ENCODE results near the gene DERL3. TPM values are rescaled to one million over a fixed set of nuclear protein-coding genes. Genes with fewer than 3 reads are reported as not detected.

DERL3 gene
- total RNA-seq, 1 experiment from 2014 or later: 9.8 TPM

DNA sequence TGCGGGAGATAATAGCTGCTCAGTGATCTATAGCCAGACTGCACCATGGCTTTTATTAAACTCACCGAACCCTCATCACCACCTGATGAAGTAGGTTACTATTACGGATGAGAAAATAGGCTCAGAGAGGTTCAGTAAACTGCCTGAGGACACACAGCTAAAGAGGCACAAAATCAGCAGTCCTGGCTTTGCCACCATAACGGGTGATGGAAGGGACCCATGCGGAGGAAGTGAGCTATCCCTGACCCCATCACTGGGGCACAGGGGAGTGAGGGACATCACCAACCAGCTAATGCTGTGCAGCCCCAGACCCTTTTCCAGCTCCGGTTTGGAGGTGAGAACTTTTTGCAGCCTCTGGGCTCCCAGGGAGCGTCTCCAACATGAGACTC is 7.3 kb upstream of the DERL3 start:
- H4K20me1 ChIP-seq (ENCODE audit: control insufficient read depth, insufficient read depth, insufficient read length): no peaks in the 10 kb centered on the region
- Mint-ChIP-seq H3K4me1 (peaks cover 34 to 52% of the 10 kb centered on the region in 2 experiments), H3K9me3 (no peaks in the 10 kb centered on the region; a peak in 1 of 5 replicates), H3K27ac (no peak overlapping the region), H3K4me3 (no peak overlapping the region), H3K27me3 (ENCODE audit: low read depth) (peaks cover 25% of the 10 kb centered on the region), H3K36me3 (ENCODE audit: insufficient read depth in 1 of 3, low read depth in 3 of 3) (no peaks in the 10 kb centered on the region)
- H3K18ac ChIP-seq (ENCODE audit: insufficient read length, low read depth, low read length): no peak overlapping the region
- no peak overlapping the region for H3K9ac ChIP-seq (ENCODE audit: extremely low read depth, insufficient read length, low read length)
- H3K56ac ChIP-seq (ENCODE audit: insufficient read length, low read depth, low read length): no peak overlapping the region
- H3K14ac ChIP-seq (ENCODE audit: insufficient read depth, low read length): no peak overlapping the region
- no peak overlapping the region for H3K4me2 ChIP-seq (ENCODE audit: insufficient read depth, insufficient read length, low read length)
- no peak for TF ChIP-seq CTCF (conservative IDR thresholded peaks at IDR 0.05)
- H2BK20ac ChIP-seq (ENCODE audit: low read depth, low read length, poor library complexity, severe bottlenecking): no peak overlapping the region
- H2AFZ ChIP-seq (ENCODE audit: low read length): no peak overlapping the region
- H4K8ac ChIP-seq (replicated peaks; ENCODE audit: insufficient read length, low read depth, low read length): no peak overlapping the region
- no peaks in the 10 kb centered on the region for H3K9me3 ChIP-seq (ENCODE audit: control insufficient read depth, low read depth, low read length)
- H2BK12ac ChIP-seq (ENCODE audit: insufficient read length, low read depth, low read length): no peak overlapping the region
- peaks cover 3% of the 10 kb centered on the region for H3K23me2 ChIP-seq (ENCODE audit: insufficient read length, low read depth, low read length, poor library complexity, severe bottlenecking)
- H3K23ac ChIP-seq (ENCODE audit: insufficient read length, low read depth, low read length): no peak overlapping the region
- no peak overlapping the region for H2BK5ac ChIP-seq (ENCODE audit: insufficient read length, low read length)
- no peaks in the 10 kb centered on the region; the same call in 1 of the 2 replicates for H3K4me1 ChIP-seq (ENCODE audit: insufficient read depth, low read length)
- no peak overlapping the region for H3T11ph ChIP-seq (ENCODE audit: low read length)
- H3K27ac ChIP-seq (ENCODE audit: insufficient read length, low read depth, low read length): no peak overlapping the region
- no peak overlapping the region for H3K4ac ChIP-seq (ENCODE audit: low read depth, low read length)
- no CpG with 5 or more reads among the region's 7 CpGs for WGBS (ENCODE audit: extremely low coverage, insufficient read length, low lambda C conversion rate)
- H3K79me2 ChIP-seq (ENCODE audit: insufficient read depth, low read length): no peaks in the 10 kb centered on the region
- no peaks in the 10 kb centered on the region for H3K79me1 ChIP-seq (ENCODE audit: insufficient read depth, low read depth, low read length, poor library complexity, severe bottlenecking)
- no peaks in the 10 kb centered on the region for H3K27me3 ChIP-seq (ENCODE audit: insufficient read depth, low read length)
- H2BK15ac ChIP-seq (ENCODE audit: low read depth, low read length): no peak overlapping the region
- H2BK120ac ChIP-seq (ENCODE audit: low read depth, low read length, poor library complexity, severe bottlenecking): no peak overlapping the region
- DNase-seq: no peak
- no peak overlapping the region for H4K5ac ChIP-seq (ENCODE audit: insufficient read length, low read depth, low read length)
- no peak overlapping the region for H2AK5ac ChIP-seq (ENCODE audit: insufficient read length, low read length)
- no peak overlapping the region for H4K91ac ChIP-seq (ENCODE audit: insufficient read length, low read depth, low read length)
